ENCODE measurements around the gene ANKRD28. TPM values are rescaled to one million over a fixed set of nuclear protein-coding genes. Genes with fewer than 3 reads are reported as not detected.

The ANKRD28 gene
- total and polyA plus RNA-seq, 2 of the 8 experiments (the other 6 are each of a cell fraction or from before 2014, with no cell fraction given) = 39.1 to 61.7 TPM

DNA sequence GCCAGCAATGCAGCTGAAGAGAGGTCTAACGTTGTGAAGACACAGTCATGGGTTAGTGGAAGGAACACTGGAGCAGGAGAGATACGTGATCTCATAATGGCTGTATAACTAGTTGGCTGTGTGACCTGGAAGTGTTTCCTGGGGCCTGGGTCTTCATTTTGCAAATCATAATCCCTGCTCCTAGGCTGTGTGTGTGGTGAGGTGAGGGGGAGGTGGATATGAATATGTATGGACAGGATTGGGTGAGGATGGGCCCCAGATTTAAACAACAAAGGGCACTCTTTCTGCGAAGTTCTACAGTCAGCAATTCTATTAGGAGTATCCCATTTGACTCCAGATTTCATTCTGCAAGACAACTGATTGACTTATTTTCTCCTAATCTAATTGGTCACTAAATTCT is 41.3 kb downstream of the ANKRD28 start:
- WGBS, 2 experiments (ENCODE audit: extremely low coverage in 1 of 2, insufficient coverage in 1 of 2, insufficient read length in 1 of 2, insufficient replicate concordance in 2 of 2, low coverage in 1 of 2, low lambda C conversion rate in 2 of 2, missing lambda C conversion rate in 1 of 2) = 29% methylated on average over 3 of the region's 3 CpGs; no CpG with 5 or more reads in 1 of the 2 experiments
- CTCF ChIA-PET (ENCODE audit: partially characterized antibody) = no interaction called here
- H3K4me1 ChIP-seq (replicated peaks in 1 of 4; ENCODE audit: control insufficient read depth in 3 of 4, insufficient read depth in 4 of 4, low read length in 3 of 4) = peaks cover 0 to 18% (median 11%) of the 10 kb centered on the region in 4 experiments; a peak in 4 of 7 replicates
- TF ChIP-seq ASH2L (IDR thresholded peaks at IDR 0.05; ENCODE audit: low read length) = peak; percentile 43
- no peak for TF ChIP-seq POLR2A (IDR thresholded peaks at IDR 0.05; ENCODE audit: control extremely low read depth in 1 of 2, low read depth in 2 of 2, low read length in 2 of 2)
- TF ChIP-seq NRF1 (IDR thresholded peaks at IDR 0.05; ENCODE audit: low read depth, low read length) = no peak
- TF ChIP-seq RNF2 (IDR thresholded peaks at IDR 0.05; ENCODE audit: borderline replicate concordance, low read depth, low read length, missing control alignments, poor library complexity, severe bottlenecking) = no peak
- 0 out of 2 replicates have a peak, but pooled peaks have one; percentile 42 for TF ChIP-seq POU5F1 (IDR thresholded peaks at IDR 0.05; ENCODE audit: low read depth, low read length)
- 0 out of 2 replicates have a peak, but pooled peaks have one; percentile 35 for TF ChIP-seq SP1 (IDR thresholded peaks at IDR 0.05; ENCODE audit: low read depth, low read length)
- TF ChIP-seq SP4 (IDR thresholded peaks at IDR 0.05; ENCODE audit: low read length) = no peak
- no peak for TF ChIP-seq CHD1 (IDR thresholded peaks at IDR 0.05; ENCODE audit: low read depth, low read length)
- 0 out of 2 replicates have a peak, but pooled peaks have one; percentile 32 for TF ChIP-seq POLR2AphosphoS5 (IDR thresholded peaks at IDR 0.05; ENCODE audit: low read depth, low read length)
- no peak for TF ChIP-seq NANOG (IDR thresholded peaks at IDR 0.05; ENCODE audit: insufficient read depth, low read depth, low read length, poor library complexity, severe bottlenecking)
- TF ChIP-seq SIRT6 (IDR thresholded peaks at IDR 0.05; ENCODE audit: low read length) = no peak
- no peak for TF ChIP-seq CBX8 (IDR thresholded peaks at IDR 0.05; ENCODE audit: borderline replicate concordance, low read depth, low read length)
- TF ChIP-seq SIN3A (conservative IDR thresholded peaks at IDR 0.05 in 1 of 2, IDR thresholded peaks at IDR 0.05 in 1 of 2; ENCODE audit: low read depth in 1 of 2, low read length in 2 of 2) = no peak
- TF ChIP-seq JUND (IDR thresholded peaks at IDR 0.05; ENCODE audit: low read length) = no peak

More for the DNA sequence above, 41.3 kb downstream of the ANKRD28 start:
- Histone ChIP-seq H2AK5ac (ENCODE audit: low read depth, low read length) (no peak overlapping the region), H3K56ac (replicated peaks; ENCODE audit: insufficient read length, low read depth, low read length) (no peak overlapping the region), H3K23me2 (ENCODE audit: low read depth, low read length) (no peaks in the 10 kb centered on the region), H3K18ac (ENCODE audit: extremely low read depth, low read length) (peak overlapping the region; percentile 52; the same call in 1 of the 2 replicates), H3K36me3 (ENCODE audit: control insufficient read depth in 2 of 4, insufficient read depth in 4 of 4, low read length in 3 of 4) (peaks cover 0 to 1% (median 0%) of the 10 kb centered on the region in 4 experiments; a peak in 1 of 8 replicates), H2BK5ac (ENCODE audit: low read depth, low read length) (peak overlapping the region; percentile 9; the same call in 1 of the 2 replicates), H2BK15ac (ENCODE audit: low read length) (no peak overlapping the region), H2BK120ac (replicated peaks; ENCODE audit: low read depth, low read length) (no peak overlapping the region), H3K9ac (replicated peaks in 1 of 4; ENCODE audit: extremely low read depth in 1 of 4, low read depth in 3 of 4, low read length in 3 of 4) (peak overlapping the region in 1 of 4 experiments; percentile 40; a peak in 1 of 7 replicates), H3K79me1 (ENCODE audit: low read depth, low read length) (no peaks in the 10 kb centered on the region), H2BK12ac (ENCODE audit: low read depth, low read length) (no peak overlapping the region), H3K79me2 (ENCODE audit: control insufficient read depth in 1 of 2, insufficient read depth in 2 of 2, low read length in 2 of 2) (peaks cover 0 to 23% of the 10 kb centered on the region in 2 experiments; a peak in 2 of 4 replicates), H3K27ac (ENCODE audit: low read depth, low read length) (0 out of 2 replicates have a peak overlapping the region, but pooled peaks have one; percentile 21), H3K4ac (replicated peaks; ENCODE audit: insufficient read length, low read depth, low read length) (no peak overlapping the region), H3K27me3 (replicated peaks in 1 of 4; ENCODE audit: control insufficient read depth in 3 of 4, extremely low read depth in 1 of 4, insufficient read depth in 3 of 4, low read length in 3 of 4) (no peaks in the 10 kb centered on the region), H3K4me2 (ENCODE audit: insufficient read depth in 1 of 2, low read depth in 2 of 2, low read length in 2 of 2) (peak overlapping the region; percentile 38 to 61), H4K20me1 (replicated peaks in 1 of 2; ENCODE audit: control insufficient read depth in 1 of 2, insufficient read depth in 2 of 2, low read length in 2 of 2) (no peaks in the 10 kb centered on the region), H4K8ac (ENCODE audit: extremely low read depth, insufficient read depth, low read length) (no peak overlapping the region), H3K23ac (ENCODE audit: insufficient read length) (no peak overlapping the region), H4K91ac (replicated peaks; ENCODE audit: insufficient read length, low read length) (no peak overlapping the region), H3K4me3 (ENCODE audit: extremely low read depth in 1 of 4, insufficient read depth in 2 of 4, low read depth in 3 of 4, low read length in 4 of 4) (peak overlapping the region in 1 of 4 experiments; percentile 39; a peak in 3 of 8 replicates), H3K9me3 (ENCODE audit: insufficient read depth in 2 of 2, low read depth in 1 of 2, low read length in 1 of 2) (no peaks in the 10 kb centered on the region), H2AFZ (ENCODE audit: low read length) (no peak overlapping the region), H4K5ac (ENCODE audit: insufficient read length, low read depth, low read length) (peak overlapping the region; percentile 46), H2BK20ac (ENCODE audit: low read length) (no peak overlapping the region), H3K14ac (ENCODE audit: insufficient read length) (no peak overlapping the region)
- POLR2A ChIA-PET (ENCODE audit: partially characterized antibody) = no interaction called here
- FAIRE-seq (peak; percentile 45), DNase-seq (ENCODE audit: low read depth in 1 of 2, low spot score in 2 of 2) (peak in 1 of 2 experiments; percentile 25)
